ELF-1 (cell line): Measurements from ENCODE around the gene FBLN7.

Experiments used
- DNase-seq: peaks from one replicate; pipeline ENCODE4 v3.0.0-alpha.2; 2016; ENCODE audit warnings: low read depth, low spot score

FBLN7 gene

DNA sequence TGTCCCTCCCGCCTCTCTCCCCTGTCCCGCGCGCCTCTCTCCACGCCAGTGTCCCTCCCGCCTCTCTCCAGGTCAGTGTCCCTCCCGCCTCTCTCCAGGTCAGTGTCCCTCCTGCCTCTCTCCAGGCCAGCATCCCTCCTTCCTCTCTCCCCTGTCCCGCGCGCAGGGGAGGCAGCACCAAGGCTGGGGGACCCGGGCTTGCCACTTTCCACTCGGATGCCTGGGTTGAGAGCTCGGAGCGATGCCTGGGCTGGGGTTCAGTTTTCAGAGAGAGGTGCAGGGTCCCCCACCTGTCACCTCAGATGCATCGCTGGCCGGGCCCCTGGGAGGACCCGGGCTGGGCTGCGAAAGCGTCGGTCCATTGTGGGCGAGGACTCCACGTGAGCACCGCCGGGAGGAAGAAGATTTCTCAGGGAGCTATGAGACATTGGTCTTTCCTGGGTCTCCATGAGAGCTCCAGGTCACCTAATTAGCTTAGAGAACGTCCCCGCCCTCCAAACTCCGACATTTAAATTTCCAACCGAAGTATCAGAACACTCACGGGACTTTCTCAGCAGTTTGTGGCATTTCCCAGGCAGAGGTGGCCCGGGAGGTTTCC, 2.1 kb downstream of the FBLN7 start:
- peak; percentile 27 for DNase-seq

DNA sequence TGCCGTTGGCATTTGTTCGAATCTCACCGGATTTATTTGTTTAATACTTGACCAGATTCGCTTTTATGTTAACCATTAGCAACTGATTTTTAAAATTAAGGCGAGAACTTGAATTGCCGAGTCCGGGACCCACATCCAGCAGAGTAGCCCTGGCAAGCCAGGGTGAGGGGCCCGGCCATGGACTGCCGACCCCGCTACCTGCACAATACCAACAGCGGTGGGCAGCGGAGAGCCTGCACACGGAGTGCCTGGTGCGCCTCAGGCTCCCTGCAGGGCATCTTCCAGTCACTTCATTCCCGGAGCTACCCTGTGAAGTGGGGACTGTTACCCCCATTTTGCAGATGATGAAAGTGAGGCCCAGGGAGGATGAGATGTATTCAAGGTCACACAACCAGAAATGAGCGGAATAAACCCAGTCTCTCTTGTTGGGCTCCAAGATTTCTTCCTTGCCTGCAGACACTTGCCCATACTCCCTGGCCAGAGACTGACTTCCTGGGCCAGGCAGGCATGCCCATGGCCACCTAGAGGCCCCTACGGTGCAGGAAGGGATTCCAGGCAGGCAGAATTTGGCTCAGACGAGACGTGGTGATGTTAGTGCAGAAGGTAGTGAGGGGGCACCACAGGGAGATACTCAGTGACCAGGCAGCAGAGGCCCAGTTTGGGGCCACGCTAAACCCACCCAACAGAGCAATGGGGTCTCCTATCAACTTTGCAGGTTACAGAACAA, 2.9 kb downstream of the FBLN7 start:
- no peak for DNase-seq

- DNase-seq, result no peak
These were observed 3.4 kb downstream of the FBLN7 start for GRCh38 chr2:112141626-112142007.

GRCh38 chr2:112142525-112143078, 4.4 kb downstream of the FBLN7 start:
- no peak for DNase-seq

DNA sequence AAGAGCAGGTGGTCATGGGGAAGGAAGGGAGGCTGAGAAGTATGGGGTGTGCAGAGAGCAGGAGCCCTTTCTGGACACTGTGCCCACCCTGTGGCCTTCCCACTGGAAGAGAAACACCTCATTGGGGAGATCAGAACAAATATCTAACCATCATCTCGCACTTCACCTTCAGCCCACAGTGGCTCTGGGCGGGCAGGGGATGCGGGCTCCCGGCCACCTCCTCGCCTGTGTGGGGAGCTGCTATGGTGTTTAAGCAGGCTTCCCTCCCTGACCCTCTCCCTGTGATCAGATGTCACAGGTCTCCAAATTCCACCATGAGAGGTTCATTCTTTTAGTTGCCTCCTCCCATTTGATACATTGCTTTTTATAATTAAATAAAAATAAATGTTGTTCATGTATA, 5.0 kb downstream of the FBLN7 start:
- DNase-seq, result no peak

DNA sequence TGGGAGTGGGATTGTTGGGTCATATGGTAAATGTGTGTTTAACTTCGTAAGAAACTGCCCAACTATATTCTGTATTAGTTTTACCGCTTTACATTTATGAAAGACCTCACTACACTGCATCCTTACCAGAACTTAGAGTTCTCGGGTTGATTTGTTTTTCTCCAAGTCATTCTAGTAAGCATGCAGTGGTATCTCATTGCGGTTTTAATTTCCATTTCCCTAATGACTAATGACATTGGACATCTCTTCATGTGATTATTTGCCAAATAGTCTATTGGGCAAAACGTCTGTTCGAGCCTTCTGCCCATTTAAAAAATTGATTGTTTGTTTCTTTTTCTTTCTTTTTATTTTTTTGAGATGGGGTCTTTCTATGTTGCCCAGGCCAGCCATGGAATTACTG, 6.8 kb downstream of the FBLN7 start:
- no peak for DNase-seq

- DNase-seq, result no peak
These were observed 9.4 kb downstream of the FBLN7 start for GRCh38 chr2:112147382-112148168.

DNA sequence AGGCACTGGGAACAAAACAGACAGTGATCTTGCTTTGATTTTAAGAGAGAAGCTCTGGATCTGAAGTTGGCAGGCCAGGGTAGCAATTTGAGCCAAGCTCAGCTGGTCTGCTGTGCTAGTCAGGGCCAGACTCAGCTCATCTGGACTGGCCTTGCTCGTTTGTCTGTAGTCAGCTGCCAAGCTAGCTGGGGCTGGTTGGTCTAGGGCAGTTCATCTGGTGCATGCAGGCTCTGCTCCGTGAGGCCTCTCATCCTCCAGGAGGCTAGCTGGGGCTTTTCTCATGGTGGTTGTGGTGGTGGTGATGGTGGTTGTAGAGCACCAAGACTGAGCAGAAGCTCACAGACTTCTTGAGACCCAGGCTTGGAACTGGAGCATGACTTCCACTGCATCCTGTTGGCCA, 10.3 kb downstream of the FBLN7 start:
- no peak for DNase-seq

- DNase-seq, result no peak
These were observed 11.0 kb downstream of the FBLN7 start for GRCh38 chr2:112149194-112149593.

- no peak for DNase-seq
These were observed 11.8 kb downstream of the FBLN7 start for GRCh38 chr2:112149866-112150435.

DNA sequence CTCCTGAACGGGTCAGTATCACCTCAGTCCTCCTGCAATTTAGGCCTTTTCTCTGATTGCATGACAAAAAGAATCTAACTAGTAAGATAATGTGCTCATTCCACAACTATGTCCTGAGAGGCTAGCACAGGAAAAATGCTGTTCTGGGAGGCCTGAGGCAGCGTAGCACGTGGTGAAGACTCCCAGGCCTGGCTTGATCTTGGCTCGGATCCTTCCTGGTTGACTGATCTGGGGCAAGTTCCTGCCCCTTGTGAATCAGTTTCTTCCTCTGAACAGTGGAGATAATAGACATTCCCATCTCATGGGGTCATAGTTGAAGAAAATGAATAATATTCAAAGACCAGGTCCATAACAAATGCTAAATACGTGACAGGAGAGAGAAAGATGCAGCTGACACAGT, 12.3 kb downstream of the FBLN7 start:
- DNase-seq, result peak; percentile 57

DNA sequence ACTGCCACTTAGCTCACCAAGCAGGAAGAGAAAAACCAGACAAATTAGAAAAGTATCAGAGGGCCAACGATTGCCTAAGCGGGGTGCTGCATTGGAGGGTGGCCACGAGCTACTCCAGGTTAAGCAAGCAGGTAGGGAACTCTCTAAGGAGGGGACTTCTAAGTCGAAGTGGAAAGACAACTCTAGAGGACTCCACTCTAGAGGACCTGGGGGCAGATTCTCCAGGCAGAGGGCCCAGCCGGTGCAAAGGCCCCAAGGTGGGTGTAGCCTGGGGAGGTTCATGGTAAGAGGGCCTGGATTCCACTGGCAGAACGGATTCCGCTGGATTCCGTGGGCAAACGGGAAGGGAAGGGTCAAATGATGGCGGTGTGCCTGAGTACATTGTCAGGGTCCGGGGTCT, 12.7 kb downstream of the FBLN7 start:
- no peak for DNase-seq

- DNase-seq, result no peak
These were observed 13.1 kb downstream of the FBLN7 start for GRCh38 chr2:112151271-112151670.

- DNase-seq, result no peak
These were observed 13.7 kb downstream of the FBLN7 start for GRCh38 chr2:112151701-112152440.

DNA sequence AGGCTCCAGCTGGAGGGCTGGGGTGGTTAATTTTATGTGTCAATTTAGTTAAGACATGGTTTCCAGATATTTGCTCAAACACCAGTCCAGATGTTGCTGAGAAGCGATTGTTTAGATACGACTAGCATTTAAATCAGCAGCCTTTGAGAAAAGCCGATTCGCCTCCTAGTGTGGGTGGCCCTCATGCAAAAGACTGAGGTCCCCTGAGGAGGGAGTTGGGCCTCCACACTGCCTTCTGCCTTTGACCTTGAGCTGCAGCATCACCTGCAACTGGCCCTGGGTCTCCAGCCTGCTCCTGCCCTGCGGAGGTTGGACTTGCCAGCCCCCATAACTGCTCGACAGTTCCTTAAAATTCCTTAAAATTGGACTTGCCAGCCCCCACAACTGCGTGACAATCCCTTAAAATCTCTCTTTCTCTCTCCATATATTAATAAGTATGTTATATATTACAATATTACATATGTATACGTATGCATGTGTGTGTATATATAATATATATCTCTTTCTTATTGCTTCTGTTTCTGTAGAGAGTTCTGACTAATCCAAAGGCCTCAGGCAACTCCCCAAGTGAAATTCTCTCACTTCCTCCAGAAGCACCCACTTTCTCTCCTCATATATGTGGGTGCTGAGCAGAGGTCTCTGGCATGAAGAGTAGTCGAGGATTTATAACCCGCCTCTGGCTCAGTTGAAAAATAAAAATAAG, 14.4 kb downstream of the FBLN7 start:
- DNase-seq, result no peak

GRCh38 chr2:112153179-112153490, 14.9 kb downstream of the FBLN7 start:
- no peak for DNase-seq

DNA sequence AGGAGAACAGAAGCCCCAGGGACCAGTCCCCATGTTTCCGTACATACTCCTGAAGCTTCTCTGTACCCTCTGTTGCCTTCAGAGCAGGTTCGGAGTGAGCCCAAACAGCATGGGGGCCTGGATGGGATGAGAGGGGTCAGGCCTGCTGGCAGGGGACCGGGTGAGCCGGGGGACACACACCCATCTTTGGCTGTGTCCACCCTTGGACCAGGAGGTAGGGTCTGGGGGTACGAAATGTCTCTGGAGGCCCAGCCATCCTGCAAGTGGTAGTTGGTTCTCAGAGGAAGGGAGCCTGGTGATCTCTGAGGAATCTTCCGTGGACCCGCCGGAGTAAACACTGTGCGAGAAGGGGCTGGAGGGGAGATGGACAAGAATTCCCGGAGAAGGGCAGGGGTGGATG, 15.3 kb downstream of the FBLN7 start:
- DNase-seq, result no peak

GRCh38 chr2:112154246-112155117, 16.3 kb downstream of the FBLN7 start:
- DNase-seq, result no peak

GRCh38 chr2:112155331-112156151, 17.4 kb downstream of the FBLN7 start:
- DNase-seq, result no peak
